Breast epithelium (tissue), 4 donors: ENCODE data around the gene TNS4. TPM values are rescaled to one million over a fixed set of nuclear protein-coding genes. Genes with fewer than 3 reads are reported as not detected.

Source experiments
- DNase-seq, 2 donors: peaks; one replicate each; pipeline ENCODE4 v3.0.0-alpha.2; 2019; ENCODE audit warnings: low spot score in 2 of 2
- H3K27ac ChIP-seq, 2 donors: fragments of 200-600 bp; sonication (generic) in 1 of 2; one replicate each; pipeline ENCODE4 v1.5.1; 2016 to 2019; ENCODE audit warnings: mild to moderate bottlenecking in 1 of 2
- H3K27me3 ChIP-seq, 2 donors: fragments of 200-600 bp; sonication (generic) in 1 of 2; one replicate each; pipeline versions ENCODE4 v1.5.1 to v1.6.0; 2017 to 2019; ENCODE audit warnings: control low read depth in 1 of 2, mild to moderate bottlenecking in 1 of 2
- H3K36me3 ChIP-seq: fragments of 200-600 bp; one replicate; pipeline ENCODE4 v1.5.1; 2019
- H3K4me1 ChIP-seq, 2 donors: fragments of 200-600 bp; sonication (generic); one replicate each; pipeline ENCODE4 v1.5.1; 2016 to 2019; ENCODE audit warnings: control low read depth in 1 of 2
- H3K4me3 ChIP-seq, 3 donors: fragments of 200-600 bp; sonication (generic); 1 replicate in 2 of 3; 2 replicates in 1 of 3; pipeline ENCODE4 v1.5.1; 2016 to 2019; ENCODE audit warnings: mild to moderate bottlenecking in 3 of 3, moderate library complexity in 2 of 3
- H3K9me3 ChIP-seq, 2 donors: fragments of 200-600 bp; sonication (generic) in 1 of 2; one replicate each; pipeline ENCODE4 v1.5.1; 2016 to 2019; ENCODE audit warnings: control low read depth in 1 of 2
- CTCF ChIP-seq, 3 donors: fragments of 450-650 bp; IDR thresholded peaks; one replicate each; pipeline ENCODE4 v1.5.1; 2016 to 2017; ENCODE audit warnings: antibody characterized with exemption in 3 of 3, mild to moderate bottlenecking in 3 of 3, moderate library complexity in 3 of 3
- POLR2A ChIP-seq: fragments of 450-650 bp; IDR thresholded peaks from one replicate; pipeline ENCODE4 v1.6.1; 2016; ENCODE audit warnings: antibody characterized with exemption, mild to moderate bottlenecking, moderate library complexity
- POLR2AphosphoS5 ChIP-seq, 3 donors: sonication (generic); formaldehyde crosslinking; IDR thresholded peaks; one replicate each; pipeline ENCODE4 v1.6.1; 2017; ENCODE audit warnings: antibody characterized with exemption in 3 of 3
- intact Hi-C: fragments of 100-400 bp; cut with DNase I; formaldehyde crosslinking; loops from one replicate; pipeline ENCODE4 v1.15.1; 2023; ENCODE audit warnings: low total_unique reads
- total RNA-seq, 3 donors: library from RNA; depleted of rRNA; stranded (reverse); fragments of >200 nt; gene quantifications; one replicate each; pipeline ENCODE4 v1.1.0, GENCODE V29; 2016

TNS4 gene, protein sequence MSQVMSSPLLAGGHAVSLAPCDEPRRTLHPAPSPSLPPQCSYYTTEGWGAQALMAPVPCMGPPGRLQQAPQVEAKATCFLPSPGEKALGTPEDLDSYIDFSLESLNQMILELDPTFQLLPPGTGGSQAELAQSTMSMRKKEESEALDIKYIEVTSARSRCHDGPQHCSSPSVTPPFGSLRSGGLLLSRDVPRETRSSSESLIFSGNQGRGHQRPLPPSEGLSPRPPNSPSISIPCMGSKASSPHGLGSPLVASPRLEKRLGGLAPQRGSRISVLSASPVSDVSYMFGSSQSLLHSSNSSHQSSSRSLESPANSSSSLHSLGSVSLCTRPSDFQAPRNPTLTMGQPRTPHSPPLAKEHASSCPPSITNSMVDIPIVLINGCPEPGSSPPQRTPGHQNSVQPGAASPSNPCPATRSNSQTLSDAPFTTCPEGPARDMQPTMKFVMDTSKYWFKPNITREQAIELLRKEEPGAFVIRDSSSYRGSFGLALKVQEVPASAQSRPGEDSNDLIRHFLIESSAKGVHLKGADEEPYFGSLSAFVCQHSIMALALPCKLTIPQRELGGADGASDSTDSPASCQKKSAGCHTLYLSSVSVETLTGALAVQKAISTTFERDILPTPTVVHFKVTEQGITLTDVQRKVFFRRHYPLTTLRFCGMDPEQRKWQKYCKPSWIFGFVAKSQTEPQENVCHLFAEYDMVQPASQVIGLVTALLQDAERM
- 10 to 100 TPM in 2 of 3 donors, not detected in 1; 30.5 to 52.2 TPM for total RNA-seq

DNA sequence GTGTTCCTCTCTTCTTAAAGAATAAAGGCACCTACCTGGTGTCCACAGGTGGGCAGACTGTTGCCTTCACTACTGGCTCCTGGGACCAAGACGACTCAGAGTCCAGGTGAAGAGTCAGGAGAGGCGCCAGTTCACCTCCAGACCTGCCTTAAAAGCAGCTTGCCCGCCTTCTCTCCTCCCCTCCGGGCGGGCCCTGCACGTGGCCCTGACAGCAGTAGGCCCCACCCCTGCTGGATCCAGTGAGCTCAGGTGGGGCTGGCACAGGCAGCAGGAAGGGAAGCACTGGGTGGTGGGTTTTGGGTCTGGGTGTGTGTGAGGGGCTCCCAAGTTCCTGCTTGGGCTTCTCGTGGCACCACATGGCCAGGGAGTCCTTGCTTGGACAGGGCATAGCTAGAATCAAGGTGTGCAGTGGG lies at the start of gene TNS4:
Gene TNS4, minus strand, starts transcription at position 125 of the 413 bp plus-strand sequence. CDS start 5,198 bp downstream, outside the sequence.
- no peaks in the 10 kb centered on the region for H3K36me3 ChIP-seq
- no peak for TF ChIP-seq CTCF (IDR thresholded peaks at IDR 0.05)
- peak in 2 of 3 donors; percentile 44 to 87 for TF ChIP-seq POLR2AphosphoS5 (IDR thresholded peaks at IDR 0.05)
- peak; percentile 39 for TF ChIP-seq POLR2A
- peak within 1 kb of the TSS; percentile 77 to 87 for H3K27ac ChIP-seq
- H3K27me3 ChIP-seq: no peaks in the 10 kb centered on the region
- intact Hi-C loops: no loop called here
- peaks cover 0 to 3% of the 10 kb centered on the region in 2 donors for H3K4me1 ChIP-seq
- DNase-seq: peak; percentile 74 to 93
- no peaks in the 10 kb centered on the region for H3K9me3 ChIP-seq
- H3K4me3 ChIP-seq: peak within 1 kb of the TSS in 2 of 3 donors; percentile 57 to 64

DNA sequence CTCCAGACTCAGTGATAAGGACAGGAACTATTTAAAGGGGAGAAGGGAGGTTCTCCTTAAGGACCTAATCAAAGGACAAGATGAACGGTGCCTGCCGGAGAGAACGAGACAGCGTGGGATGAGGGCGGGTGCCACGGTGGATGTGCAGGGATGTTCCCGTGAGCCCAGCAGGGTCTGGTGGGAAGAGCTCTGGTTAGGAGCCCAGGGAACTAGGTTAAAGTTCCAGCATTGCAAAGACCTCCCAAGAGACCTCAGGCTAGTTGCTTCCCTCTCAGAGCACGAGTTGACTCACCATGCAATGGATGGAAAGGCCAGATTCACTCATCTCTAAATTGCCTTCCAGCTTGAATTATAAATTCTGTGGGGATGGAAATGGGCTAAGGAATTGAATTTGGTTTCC lies 49.2 kb upstream of the TNS4 start:
- intact Hi-C loops: no loop called here
- TF ChIP-seq CTCF (IDR thresholded peaks at IDR 0.05) (no peak), POLR2A (no peak), POLR2AphosphoS5 (IDR thresholded peaks at IDR 0.05) (peak; percentile 35 to 86 (median 41))
- peak; percentile 39 to 49 for DNase-seq

DNA sequence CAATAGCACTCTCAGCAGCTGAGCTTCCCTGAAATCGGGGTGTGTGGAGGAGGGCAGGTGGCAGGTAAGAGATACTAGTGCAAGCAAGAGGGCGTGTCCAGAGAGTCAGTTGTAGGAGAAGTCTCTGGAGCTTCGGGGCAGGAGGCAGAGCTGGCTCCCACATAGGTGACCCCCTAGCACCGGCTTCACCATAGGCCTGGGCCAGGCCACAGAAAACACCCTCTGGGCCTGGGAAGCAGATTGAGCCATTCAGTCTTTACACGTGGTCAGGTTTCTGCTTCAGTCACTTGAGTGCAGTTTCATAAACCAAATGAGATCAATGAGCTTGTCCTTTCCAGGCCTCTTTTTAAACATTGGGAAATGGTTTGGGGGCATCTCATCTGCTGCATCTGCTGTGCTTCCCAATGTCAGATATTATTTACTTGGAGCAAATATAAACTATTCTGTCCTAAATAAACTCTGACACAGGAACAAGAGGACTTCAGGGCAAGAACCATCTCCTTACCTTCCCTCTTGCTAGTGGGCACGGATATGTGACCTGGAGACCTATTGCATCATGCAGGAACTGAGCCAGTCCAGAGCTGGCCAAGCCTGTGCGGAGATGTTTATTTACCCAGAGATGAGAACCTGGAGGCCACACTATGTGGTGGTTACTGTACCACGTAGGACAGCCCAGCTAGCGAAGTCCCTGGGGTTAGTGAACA lies 47.7 kb upstream of the TNS4 start:
- intact Hi-C loops: no loop called here
- Histone ChIP-seq H3K4me3 (peak overlapping the region in 1 of 3 donors; percentile 15), H3K4me1 (peaks cover 50% of the 10 kb centered on the region in 2 donors), H3K9me3 (no peaks in the 10 kb centered on the region), H3K36me3 (no peaks in the 10 kb centered on the region), H3K27ac (peak overlapping the region; percentile 97), H3K27me3 (no peaks in the 10 kb centered on the region)
- TF ChIP-seq POLR2AphosphoS5 (IDR thresholded peaks at IDR 0.05) (peak; percentile 61 to 94 (median 82)), CTCF (IDR thresholded peaks at IDR 0.05) (peak in 1 of 3 donors; percentile 15), POLR2A (no peak)
- peak; percentile 73 to 81 for DNase-seq

More for the DNA sequence above, 49.2 kb upstream of the TNS4 start:
- Histone ChIP-seq H3K4me3 (no peak overlapping the region), H3K4me1 (peaks cover 50 to 54% of the 10 kb centered on the region in 2 donors), H3K27me3 (no peaks in the 10 kb centered on the region), H3K9me3 (no peaks in the 10 kb centered on the region), H3K27ac (peak overlapping the region; percentile 97), H3K36me3 (no peaks in the 10 kb centered on the region)

DNA sequence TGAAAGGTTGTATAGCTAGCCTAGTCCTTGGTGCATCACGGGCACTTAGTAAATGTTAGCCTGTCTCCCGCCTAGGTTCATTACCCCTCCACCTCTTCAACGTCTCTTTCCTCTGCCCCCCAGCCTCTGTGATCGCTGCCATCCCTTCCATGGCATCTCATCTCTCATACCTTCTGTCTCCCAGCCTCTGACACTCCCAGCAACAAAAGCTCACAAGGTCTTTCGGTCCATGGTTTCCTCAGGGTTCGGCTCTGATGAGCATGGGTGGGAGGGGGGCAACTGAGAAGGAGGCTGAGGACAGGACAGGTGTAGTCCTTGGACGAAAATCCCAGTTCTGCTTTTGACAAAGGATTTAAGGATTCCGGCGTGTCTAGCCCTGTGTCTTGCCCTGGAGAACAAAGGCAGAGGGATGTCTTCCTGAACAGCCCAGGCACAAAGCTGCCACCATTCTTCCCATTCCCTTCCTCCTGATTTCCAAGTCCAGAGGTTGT lies 47.1 kb upstream of the TNS4 start:
- intact Hi-C loops: no loop called here
- TF ChIP-seq POLR2A (no peak), CTCF (IDR thresholded peaks at IDR 0.05) (no peak), POLR2AphosphoS5 (IDR thresholded peaks at IDR 0.05) (no peak)
- Histone ChIP-seq H3K36me3 (no peaks in the 10 kb centered on the region), H3K9me3 (no peaks in the 10 kb centered on the region), H3K27ac (peak overlapping the region; percentile 97), H3K4me3 (peak overlapping the region in 1 of 3 donors; percentile 15), H3K27me3 (no peaks in the 10 kb centered on the region), H3K4me1 (peaks cover 50 to 54% of the 10 kb centered on the region in 2 donors)
- DNase-seq: peak; percentile 15 to 45
